ENCODE measurements around the gene PIEZO2.

The PIEZO2 gene

DNA sequence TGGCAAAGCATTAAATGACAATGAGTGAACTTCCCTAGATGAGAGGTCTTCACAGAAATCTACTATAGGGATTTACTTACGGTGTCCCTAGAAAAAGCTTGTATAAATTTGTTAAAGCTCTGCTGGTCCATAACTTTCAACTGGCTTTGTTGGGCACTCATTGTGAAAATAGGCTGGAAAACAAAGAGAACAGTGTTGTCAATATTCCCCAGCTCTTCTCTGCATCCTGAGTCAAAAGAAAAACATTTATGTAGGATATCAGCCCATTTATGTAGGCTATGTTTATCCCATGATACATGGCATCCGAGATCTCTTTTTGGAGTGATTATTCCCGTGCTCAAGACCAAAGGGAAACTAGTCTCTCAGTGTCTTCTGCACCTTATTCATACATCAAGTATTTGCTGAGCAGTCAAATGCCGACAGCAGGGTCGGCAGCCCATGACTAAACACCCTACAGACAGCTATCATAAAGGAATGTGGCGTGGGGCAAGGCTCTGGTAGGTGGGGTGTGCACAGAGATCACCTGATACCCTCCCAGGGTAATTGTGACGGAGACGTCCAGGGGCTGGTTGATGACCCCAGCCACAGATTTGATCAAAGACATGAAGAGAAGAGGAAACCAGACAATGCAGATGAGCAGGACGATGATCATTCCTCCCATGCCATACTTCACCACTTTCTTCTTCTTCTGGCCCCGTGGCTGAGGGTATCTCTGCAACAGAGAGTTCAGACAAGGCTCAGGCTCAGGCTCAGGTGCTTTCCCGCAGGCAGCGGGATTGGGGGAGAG, 467.6 kb downstream of the PIEZO2 start:
- Histone ChIP-seq H3K27me3 (ENCODE audit: insufficient read depth, low read length) (no peaks in the 10 kb centered on the region), H3K9ac (ENCODE audit: low read depth, low read length) (no peak overlapping the region), H3K9me3 (ENCODE audit: insufficient read depth, low read depth, low read length) (no peaks in the 10 kb centered on the region), H3K27ac (ENCODE audit: low read length) (no peak overlapping the region), H3K4me1 (ENCODE audit: insufficient read depth, low read length) (no peaks in the 10 kb centered on the region), H3K36me3 (ENCODE audit: insufficient read depth, low read depth, low read length) (no peaks in the 10 kb centered on the region), H3K4me3 (ENCODE audit: low read length) (no peak overlapping the region)

DNA sequence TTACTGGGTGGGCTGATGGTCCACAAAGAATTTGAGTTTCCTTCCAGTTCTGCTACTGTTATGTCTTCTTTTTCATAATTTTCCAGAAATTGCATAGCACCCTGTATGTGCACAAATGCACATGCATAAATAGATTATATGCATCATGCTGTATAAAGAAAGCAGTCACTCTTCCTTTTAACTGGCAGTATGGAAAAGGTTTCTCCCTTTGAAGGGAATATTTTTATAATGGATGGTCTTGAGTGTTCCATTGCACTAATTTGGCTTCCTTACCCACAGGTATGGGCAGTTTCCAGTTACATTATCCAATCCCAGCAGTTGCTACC, 469.1 kb downstream of the PIEZO2 start:
- Histone ChIP-seq H3K27me3 (ENCODE audit: insufficient read depth, low read length) (no peaks in the 10 kb centered on the region), H3K36me3 (ENCODE audit: insufficient read depth, low read depth, low read length) (no peaks in the 10 kb centered on the region), H3K27ac (ENCODE audit: low read length) (no peak overlapping the region), H3K9me3 (ENCODE audit: insufficient read depth, low read depth, low read length) (no peaks in the 10 kb centered on the region), H3K4me1 (ENCODE audit: insufficient read depth, low read length) (no peaks in the 10 kb centered on the region), H3K9ac (ENCODE audit: low read depth, low read length) (no peak overlapping the region), H3K4me3 (ENCODE audit: low read length) (no peak overlapping the region)

DNA sequence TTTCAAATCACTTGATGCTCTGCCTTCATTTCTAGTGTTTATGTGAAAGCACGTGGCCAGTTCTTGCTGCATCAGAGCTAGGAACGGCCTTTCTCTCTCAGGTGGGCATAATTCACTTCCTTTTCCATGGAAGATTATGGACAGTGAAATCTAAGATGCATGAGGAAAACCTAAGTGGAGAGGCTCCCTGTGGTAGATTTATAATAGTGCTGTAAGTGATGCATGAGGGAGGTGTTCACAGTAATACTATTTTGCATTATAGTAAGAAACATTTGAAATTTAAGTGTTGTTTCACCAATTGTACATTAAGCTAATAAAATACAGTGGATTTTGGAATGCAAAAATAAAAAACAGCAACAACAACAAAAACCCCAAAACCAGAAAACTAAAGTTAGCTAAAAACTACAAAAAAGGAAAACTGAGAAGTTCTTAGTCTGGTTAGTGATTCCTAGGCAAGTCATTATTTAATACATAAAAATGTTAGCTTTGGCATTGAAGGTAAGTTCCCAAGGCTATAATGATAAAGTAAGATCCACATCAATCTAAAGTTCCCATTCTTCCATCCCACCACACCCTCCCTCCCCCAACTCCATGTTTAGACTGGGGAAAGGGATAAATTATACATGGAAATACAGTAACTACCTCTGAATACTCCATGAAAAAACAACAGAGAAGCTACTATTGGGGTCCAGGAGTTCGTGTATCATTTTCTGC, 469.7 kb downstream of the PIEZO2 start:
- no peak overlapping the region for H3K9ac ChIP-seq (ENCODE audit: low read depth, low read length)
- no peak overlapping the region for H3K27ac ChIP-seq (ENCODE audit: low read length)
- no peaks in the 10 kb centered on the region for H3K27me3 ChIP-seq (ENCODE audit: insufficient read depth, low read length)
- H3K4me1 ChIP-seq (ENCODE audit: insufficient read depth, low read length) = no peaks in the 10 kb centered on the region
- no peak overlapping the region for H3K4me3 ChIP-seq (ENCODE audit: low read length)
- H3K9me3 ChIP-seq (ENCODE audit: insufficient read depth, low read depth, low read length) = no peaks in the 10 kb centered on the region
- H3K36me3 ChIP-seq (ENCODE audit: insufficient read depth, low read depth, low read length) = no peaks in the 10 kb centered on the region

DNA sequence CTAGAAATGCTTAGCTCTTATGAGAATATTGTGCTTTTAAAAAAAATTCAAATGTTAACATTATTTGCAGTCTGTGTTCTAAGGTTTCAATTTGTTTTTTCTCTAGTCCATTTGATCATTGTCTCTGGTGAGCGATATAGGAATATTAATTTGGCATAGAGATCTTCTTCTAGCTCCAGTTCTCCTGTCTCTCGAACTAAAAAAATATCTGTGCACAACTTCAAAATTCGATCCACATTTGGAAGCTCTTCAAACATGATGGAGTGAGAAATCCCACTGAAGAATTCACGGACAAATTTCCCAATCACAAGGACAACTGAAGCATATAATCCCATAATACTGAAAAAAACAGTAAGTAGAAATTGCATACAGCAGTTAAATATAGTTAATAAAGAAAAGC, 477.9 kb downstream of the PIEZO2 start:
- Histone ChIP-seq H3K36me3 (ENCODE audit: insufficient read depth, low read depth, low read length) (no peaks in the 10 kb centered on the region), H3K9ac (ENCODE audit: low read depth, low read length) (no peak overlapping the region), H3K4me3 (ENCODE audit: low read length) (no peak overlapping the region), H3K4me1 (ENCODE audit: insufficient read depth, low read length) (no peaks in the 10 kb centered on the region), H3K27ac (ENCODE audit: low read length) (no peak overlapping the region), H3K27me3 (ENCODE audit: insufficient read depth, low read length) (no peaks in the 10 kb centered on the region), H3K9me3 (ENCODE audit: insufficient read depth, low read depth, low read length) (no peaks in the 10 kb centered on the region)

DNA sequence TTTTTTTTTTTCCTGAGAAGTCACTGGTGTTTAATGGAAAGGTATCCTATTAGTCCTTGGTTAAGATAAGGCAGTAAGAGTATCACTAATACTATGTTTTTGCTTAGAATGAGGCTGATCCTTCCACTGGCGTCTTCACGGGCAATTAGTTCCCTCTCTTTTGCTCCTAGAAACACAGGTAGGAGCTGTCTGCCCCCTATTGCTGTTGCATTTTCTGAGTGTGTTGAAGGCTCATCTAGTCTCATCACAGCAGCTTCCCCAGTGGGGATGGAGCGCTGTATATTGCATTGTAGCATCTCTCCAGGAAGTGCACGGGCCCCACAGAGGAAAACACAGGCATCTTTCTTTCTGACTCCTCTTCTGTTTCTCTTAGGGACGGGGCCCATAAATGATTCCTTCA, 478.5 kb downstream of the PIEZO2 start:
- H3K9ac ChIP-seq (ENCODE audit: low read depth, low read length) = no peak overlapping the region
- no peak overlapping the region for H3K4me3 ChIP-seq (ENCODE audit: low read length)
- no peak overlapping the region for H3K27ac ChIP-seq (ENCODE audit: low read length)
- no peaks in the 10 kb centered on the region for H3K4me1 ChIP-seq (ENCODE audit: insufficient read depth, low read length)
- H3K36me3 ChIP-seq (ENCODE audit: insufficient read depth, low read depth, low read length) = no peaks in the 10 kb centered on the region
- no peaks in the 10 kb centered on the region for H3K27me3 ChIP-seq (ENCODE audit: insufficient read depth, low read length)
- no peaks in the 10 kb centered on the region for H3K9me3 ChIP-seq (ENCODE audit: insufficient read depth, low read depth, low read length)

DNA sequence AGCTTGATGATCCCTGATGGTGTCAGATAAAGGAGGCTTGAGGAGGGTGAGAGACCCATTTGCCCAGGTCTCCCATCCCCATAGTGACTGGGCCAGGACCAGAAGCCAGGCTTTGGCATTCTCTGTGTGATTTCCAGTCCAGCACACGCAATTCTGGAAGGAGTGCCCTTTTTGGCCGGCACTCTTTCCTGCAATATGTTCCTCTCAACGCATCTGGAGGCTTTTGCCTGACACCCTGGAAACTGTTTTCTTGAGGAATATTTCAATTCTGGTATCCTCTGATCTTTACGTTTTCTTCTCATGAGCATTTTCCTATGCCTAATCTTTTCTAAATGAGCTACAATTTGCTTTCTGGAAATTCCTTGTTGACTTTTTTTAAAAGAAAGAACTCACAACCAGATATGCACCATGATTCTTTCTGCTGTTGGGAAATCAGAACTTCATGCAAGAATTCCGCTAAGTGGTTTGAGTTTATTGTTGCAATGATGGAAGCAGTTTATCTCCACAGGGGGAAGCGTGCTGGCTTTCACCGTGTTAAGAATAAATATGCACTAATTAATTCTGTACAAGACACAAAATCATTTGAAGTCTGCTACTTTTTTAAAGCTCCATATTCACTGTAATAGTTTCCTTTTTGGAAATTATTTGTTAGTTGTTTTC, 479.8 kb downstream of the PIEZO2 start:
- Histone ChIP-seq H3K27ac (ENCODE audit: low read length) (no peak overlapping the region), H3K36me3 (ENCODE audit: insufficient read depth, low read depth, low read length) (no peaks in the 10 kb centered on the region), H3K27me3 (ENCODE audit: insufficient read depth, low read length) (no peaks in the 10 kb centered on the region), H3K9ac (ENCODE audit: low read depth, low read length) (no peak overlapping the region), H3K4me1 (ENCODE audit: insufficient read depth, low read length) (no peaks in the 10 kb centered on the region), H3K4me3 (ENCODE audit: low read length) (no peak overlapping the region), H3K9me3 (ENCODE audit: insufficient read depth, low read depth, low read length) (no peaks in the 10 kb centered on the region)

DNA sequence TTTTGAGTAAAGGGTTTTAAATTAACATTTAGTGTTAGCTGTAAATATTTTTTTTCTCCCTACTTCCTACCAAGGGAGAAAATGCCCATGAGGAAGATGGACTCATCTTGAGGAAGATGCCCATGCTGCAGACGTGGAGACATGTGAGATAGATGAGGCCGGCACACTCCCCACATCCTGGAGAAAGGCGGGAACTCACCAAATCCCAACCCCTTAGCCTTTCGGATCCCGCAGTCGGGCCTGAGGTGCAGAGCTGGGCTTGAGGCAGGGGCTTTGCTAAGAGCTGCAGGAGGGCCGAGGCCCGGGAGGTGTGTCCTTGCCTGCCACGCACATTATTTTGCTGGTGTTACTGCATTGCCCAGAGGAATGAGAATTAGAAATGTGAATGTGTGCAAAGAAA, 485.6 kb downstream of the PIEZO2 start:
- Histone ChIP-seq H3K27ac (ENCODE audit: low read length) (no peak overlapping the region), H3K27me3 (ENCODE audit: insufficient read depth, low read length) (no peaks in the 10 kb centered on the region), H3K4me3 (ENCODE audit: low read length) (no peak overlapping the region), H3K4me1 (ENCODE audit: insufficient read depth, low read length) (peaks cover 4% of the 10 kb centered on the region; the same call in 1 of the 2 replicates), H3K9me3 (ENCODE audit: insufficient read depth, low read depth, low read length) (no peaks in the 10 kb centered on the region), H3K36me3 (ENCODE audit: insufficient read depth, low read depth, low read length) (no peaks in the 10 kb centered on the region), H3K9ac (ENCODE audit: low read depth, low read length) (no peak overlapping the region)

DNA sequence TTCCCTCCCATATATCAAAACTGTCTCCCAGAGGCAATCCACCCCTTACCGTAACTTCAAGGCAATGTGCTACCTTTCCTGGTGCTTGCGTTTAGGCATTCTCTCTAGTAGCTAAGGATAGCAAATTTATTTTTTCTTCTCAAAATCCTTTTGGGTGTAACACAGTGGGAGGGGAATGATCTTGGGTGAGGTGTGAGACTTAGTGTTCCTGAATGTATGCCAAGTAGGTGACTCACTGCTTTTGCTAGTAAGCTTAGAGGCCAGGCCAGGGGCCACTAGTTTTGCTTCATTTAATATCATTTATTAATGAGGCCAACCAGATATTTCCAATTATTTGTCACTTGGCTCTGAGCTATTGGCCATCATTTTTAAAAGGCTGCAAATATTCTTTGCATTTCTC, 488.1 kb downstream of the PIEZO2 start:
- peaks cover 4% of the 10 kb centered on the region; the same call in 1 of the 2 replicates for H3K4me1 ChIP-seq (ENCODE audit: insufficient read depth, low read length)
- H3K27ac ChIP-seq (ENCODE audit: low read length) = no peak overlapping the region
- H3K9ac ChIP-seq (ENCODE audit: low read depth, low read length) = no peak overlapping the region
- no peaks in the 10 kb centered on the region for H3K36me3 ChIP-seq (ENCODE audit: insufficient read depth, low read depth, low read length)
- no peaks in the 10 kb centered on the region for H3K9me3 ChIP-seq (ENCODE audit: insufficient read depth, low read depth, low read length)
- no peak overlapping the region for H3K4me3 ChIP-seq (ENCODE audit: low read length)
- no peaks in the 10 kb centered on the region for H3K27me3 ChIP-seq (ENCODE audit: insufficient read depth, low read length)

DNA sequence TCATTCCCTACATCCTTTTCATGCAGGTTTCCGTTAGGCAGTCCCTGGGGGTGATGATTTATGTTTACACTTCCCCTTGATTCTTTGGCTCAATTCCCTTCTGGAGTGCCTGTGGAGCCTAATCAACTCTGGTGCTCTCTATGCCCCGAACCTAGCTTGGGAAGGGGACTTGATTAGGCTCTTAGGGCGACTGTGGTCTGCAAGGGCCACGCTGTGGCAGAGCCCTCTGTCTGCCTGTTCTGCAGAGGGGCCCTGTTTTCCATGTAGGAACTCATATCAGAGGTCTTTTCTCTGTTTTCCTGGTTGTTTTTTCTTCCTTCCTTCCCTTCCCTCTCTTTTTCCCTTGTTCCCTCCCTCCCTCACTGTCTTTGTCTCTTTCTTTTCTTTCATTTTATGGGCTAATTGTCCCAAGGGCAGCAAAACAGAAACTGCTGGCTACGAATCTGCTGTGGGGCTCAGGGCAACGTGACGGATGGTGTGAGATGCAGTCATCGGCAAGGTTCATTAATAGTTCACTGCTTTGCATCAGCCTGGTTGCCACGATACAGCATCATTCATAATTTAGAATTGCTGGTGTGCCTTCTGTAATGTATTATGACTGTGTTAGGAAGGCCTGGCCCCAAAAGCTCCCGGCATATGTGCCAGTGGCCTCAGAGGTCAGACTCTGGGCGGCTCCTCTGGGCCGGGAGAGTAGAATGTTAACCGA, 489.0 kb downstream of the PIEZO2 start:
- no peaks in the 10 kb centered on the region for H3K36me3 ChIP-seq (ENCODE audit: insufficient read depth, low read depth, low read length)
- H3K9me3 ChIP-seq (ENCODE audit: insufficient read depth, low read depth, low read length) = no peaks in the 10 kb centered on the region
- H3K27ac ChIP-seq (ENCODE audit: low read length) = no peak overlapping the region
- no peak overlapping the region for H3K4me3 ChIP-seq (ENCODE audit: low read length)
- peaks cover 4% of the 10 kb centered on the region; the same call in 1 of the 2 replicates for H3K4me1 ChIP-seq (ENCODE audit: insufficient read depth, low read length)
- no peaks in the 10 kb centered on the region for H3K27me3 ChIP-seq (ENCODE audit: insufficient read depth, low read length)
- no peak overlapping the region for H3K9ac ChIP-seq (ENCODE audit: low read depth, low read length)

DNA sequence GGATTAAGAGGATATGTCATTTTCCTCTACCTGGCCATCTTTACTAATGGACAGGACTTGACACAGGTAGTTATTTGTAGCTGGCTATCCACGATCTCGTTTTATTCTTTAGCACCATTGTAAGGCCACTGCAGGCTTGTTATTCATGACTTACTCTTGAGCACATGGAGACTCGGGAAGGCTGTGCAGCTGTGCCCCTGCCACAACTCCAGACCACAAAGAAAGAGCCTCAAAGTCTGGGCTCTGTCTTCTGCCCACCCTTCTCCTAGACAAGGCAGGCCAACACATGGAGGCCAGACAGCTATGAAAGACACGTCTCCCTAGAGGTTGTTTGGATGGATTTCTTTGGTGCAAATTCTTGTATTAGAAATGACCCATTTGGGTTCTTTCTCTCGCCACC, 489.8 kb downstream of the PIEZO2 start:
- H3K9ac ChIP-seq (ENCODE audit: low read depth, low read length) = no peak overlapping the region
- H3K9me3 ChIP-seq (ENCODE audit: insufficient read depth, low read depth, low read length) = no peaks in the 10 kb centered on the region
- H3K36me3 ChIP-seq (ENCODE audit: insufficient read depth, low read depth, low read length) = no peaks in the 10 kb centered on the region
- peaks cover 4% of the 10 kb centered on the region; the same call in 1 of the 2 replicates for H3K4me1 ChIP-seq (ENCODE audit: insufficient read depth, low read length)
- no peak overlapping the region for H3K4me3 ChIP-seq (ENCODE audit: low read length)
- no peaks in the 10 kb centered on the region for H3K27me3 ChIP-seq (ENCODE audit: insufficient read depth, low read length)
- no peak overlapping the region for H3K27ac ChIP-seq (ENCODE audit: low read length)

DNA sequence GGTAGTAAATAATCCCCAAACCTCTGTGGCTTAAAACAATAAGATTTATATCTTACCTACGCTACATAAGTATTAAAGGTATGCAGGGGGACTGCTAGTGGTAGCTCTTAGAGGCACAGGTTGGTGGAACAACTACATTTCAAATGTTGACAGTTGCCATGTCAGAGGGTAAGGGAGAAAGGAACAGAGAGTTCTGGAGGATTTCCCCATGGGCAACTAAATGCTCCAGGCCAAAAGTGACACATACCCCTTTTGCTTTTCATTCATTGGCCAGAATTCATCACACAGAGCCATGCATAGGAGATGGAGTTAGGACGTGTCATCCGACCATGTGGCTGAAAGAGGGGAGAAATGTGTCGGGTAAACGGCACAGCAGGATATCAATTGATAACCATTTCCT, 490.4 kb downstream of the PIEZO2 start:
- H3K9me3 ChIP-seq (ENCODE audit: insufficient read depth, low read depth, low read length) = no peaks in the 10 kb centered on the region
- H3K9ac ChIP-seq (ENCODE audit: low read depth, low read length) = no peak overlapping the region
- no peak overlapping the region for H3K27ac ChIP-seq (ENCODE audit: low read length)
- H3K36me3 ChIP-seq (ENCODE audit: insufficient read depth, low read depth, low read length) = no peaks in the 10 kb centered on the region
- peaks cover 4% of the 10 kb centered on the region; the same call in 1 of the 2 replicates for H3K4me1 ChIP-seq (ENCODE audit: insufficient read depth, low read length)
- no peaks in the 10 kb centered on the region for H3K27me3 ChIP-seq (ENCODE audit: insufficient read depth, low read length)
- no peak overlapping the region for H3K4me3 ChIP-seq (ENCODE audit: low read length)

All from iPS-20b (cell line).